ENCODE measurements around the gene TMEM50A. TPM values are rescaled to one million over a fixed set of nuclear protein-coding genes. Genes with fewer than 3 reads are reported as not detected.
A peak's percentile ranks its signal among the peaks of the same experiment; 100 is the strongest.
"Not testable (repeated sequence)": the region's sequence is repeated elsewhere in the genome, so short reads cannot be mapped to it uniquely, and the experiment has no call there.

Gene TMEM50A
- 100 to 1,000 TPM in 1 of 2 experiments, 10 to 100 TPM in 1; 98.0 to 120 TPM for total RNA-seq

GRCh38 chr1:25338188-25338981 lies at the start of gene TMEM50A:
Gene TMEM50A (plus strand): TSS chr1:25338334. CDS start chr1:25340487, 2,153 bp downstream.
- DNase-seq (peak; percentile 93), ATAC-seq (peak; percentile 76)
- Mint-ChIP-seq H3K4me1 (peaks cover 31% of the 10 kb centered on the region), H3K27me3 (no peaks in the 10 kb centered on the region), H3K36me3 (ENCODE audit: low read depth) (peaks cover 8% of the 10 kb centered on the region), H3K27ac (peak within 1 kb of the TSS; percentile 93), H3K4me3 (peak within 1 kb of the TSS; percentile 94), H3K9me3 (ENCODE audit: low read depth) (no peaks in the 10 kb centered on the region)
- ChIA-PET CTCF (interaction anchor here (0.9 kb wide), 1 partner anchor 99 kb away, joined by 3 read pairs; no protein-coding TSS in a partner anchor), POLR2A (no interaction called here)
- intact Hi-C loops (cut with DNase I, micrococcal nuclease) = loop anchor here (2.0 to 10.0 kb wide), 7 partner anchors 92 to 694 kb away; partner anchors contain the start of genes CLIC4 (in 1 of the 2), MACO1 (in 1 of the 2), MTFR1L (in 1 of the 2) and RSRP1 (in 1 of the 2)

GRCh38 chr1:25288573-25289101 lies 49.5 kb upstream of the TMEM50A start:
- H3K4me1 Mint-ChIP-seq; POLR2A ChIA-PET; H3K27me3 Mint-ChIP-seq; H3K36me3 Mint-ChIP-seq (ENCODE audit: low read depth); H3K4me3 Mint-ChIP-seq; ATAC-seq; DNase-seq; H3K9me3 Mint-ChIP-seq (ENCODE audit: low read depth); CTCF ChIA-PET; H3K27ac Mint-ChIP-seq: not testable (repeated sequence)
- intact Hi-C loops (cut with DNase I, micrococcal nuclease) = loop anchor here in 1 of 2 experiments (10.0 kb wide), 1 partner anchor 116 kb away; no protein-coding TSS in a partner anchor

- H3K4me3 Mint-ChIP-seq; H3K27me3 Mint-ChIP-seq; H3K9me3 Mint-ChIP-seq (ENCODE audit: low read depth); H3K4me1 Mint-ChIP-seq; POLR2A ChIA-PET; H3K27ac Mint-ChIP-seq; CTCF ChIA-PET; intact Hi-C loops (cut with DNase I, micrococcal nuclease); H3K36me3 Mint-ChIP-seq (ENCODE audit: low read depth): not testable (repeated sequence)
- DNase-seq (peak; percentile 10), ATAC-seq (peak; percentile 90)
These were observed 48.1 kb upstream of the TMEM50A start for GRCh38 chr1:25290043-25290442.

GRCh38 chr1:25293426-25293825 lies 44.7 kb upstream of the TMEM50A start:
- H3K27me3 Mint-ChIP-seq; H3K27ac Mint-ChIP-seq; POLR2A ChIA-PET; H3K4me1 Mint-ChIP-seq; H3K36me3 Mint-ChIP-seq (ENCODE audit: low read depth); intact Hi-C loops (cut with DNase I, micrococcal nuclease); DNase-seq; H3K9me3 Mint-ChIP-seq (ENCODE audit: low read depth); ATAC-seq; H3K4me3 Mint-ChIP-seq: not testable (repeated sequence)
- CTCF ChIA-PET = interaction anchor here (0.6 kb wide), 1 partner anchor 110 kb away, joined by 3 read pairs; no protein-coding TSS in a partner anchor

- intact Hi-C loops (cut with DNase I, micrococcal nuclease); DNase-seq; POLR2A ChIA-PET; H3K36me3 Mint-ChIP-seq (ENCODE audit: low read depth); H3K27me3 Mint-ChIP-seq; CTCF ChIA-PET; H3K4me1 Mint-ChIP-seq; H3K27ac Mint-ChIP-seq; ATAC-seq; H3K4me3 Mint-ChIP-seq; H3K9me3 Mint-ChIP-seq (ENCODE audit: low read depth): not testable (repeated sequence)
These were observed 43.0 kb upstream of the TMEM50A start for GRCh38 chr1:25294889-25295826.

GRCh38 chr1:25296501-25296900 lies 41.6 kb upstream of the TMEM50A start:
- DNase-seq, POLR2A ChIA-PET: not testable (repeated sequence)

GRCh38 chr1:25300729-25301128 lies 37.4 kb upstream of the TMEM50A start:
- DNase-seq; H3K4me3 Mint-ChIP-seq; intact Hi-C loops (cut with DNase I, micrococcal nuclease); ATAC-seq; H3K9me3 Mint-ChIP-seq (ENCODE audit: low read depth); H3K27ac Mint-ChIP-seq; H3K36me3 Mint-ChIP-seq (ENCODE audit: low read depth); H3K27me3 Mint-ChIP-seq; H3K4me1 Mint-ChIP-seq; POLR2A ChIA-PET; CTCF ChIA-PET: not testable (repeated sequence)

More at GRCh38 chr1:25296501-25296900, 41.6 kb upstream of the TMEM50A start:
- H3K4me3 Mint-ChIP-seq; H3K27ac Mint-ChIP-seq; H3K36me3 Mint-ChIP-seq (ENCODE audit: low read depth); H3K9me3 Mint-ChIP-seq (ENCODE audit: low read depth); CTCF ChIA-PET; H3K4me1 Mint-ChIP-seq; intact Hi-C loops (cut with DNase I, micrococcal nuclease); H3K27me3 Mint-ChIP-seq; ATAC-seq: not testable (repeated sequence)

- intact Hi-C loops (cut with DNase I, micrococcal nuclease); H3K4me3 Mint-ChIP-seq; H3K9me3 Mint-ChIP-seq (ENCODE audit: low read depth); POLR2A ChIA-PET; ATAC-seq; H3K27me3 Mint-ChIP-seq; DNase-seq; H3K4me1 Mint-ChIP-seq; H3K36me3 Mint-ChIP-seq (ENCODE audit: low read depth); CTCF ChIA-PET; H3K27ac Mint-ChIP-seq: not testable (repeated sequence)
These were observed 35.8 kb upstream of the TMEM50A start for GRCh38 chr1:25302330-25302729.

GRCh38 chr1:25304936-25305335 lies 33.2 kb upstream of the TMEM50A start:
- H3K4me3 Mint-ChIP-seq; CTCF ChIA-PET; DNase-seq; H3K4me1 Mint-ChIP-seq; H3K9me3 Mint-ChIP-seq (ENCODE audit: low read depth); H3K27ac Mint-ChIP-seq; H3K36me3 Mint-ChIP-seq (ENCODE audit: low read depth); ATAC-seq; intact Hi-C loops (cut with DNase I, micrococcal nuclease); H3K27me3 Mint-ChIP-seq: not testable (repeated sequence)
- POLR2A ChIA-PET = interaction anchor here (0.7 kb wide), 1 partner anchor 136 kb away, joined by 3 read pairs; no protein-coding TSS in a partner anchor

- intact Hi-C loops (cut with DNase I, micrococcal nuclease); CTCF ChIA-PET: not testable (repeated sequence)
These were observed 30.0 kb upstream of the TMEM50A start for GRCh38 chr1:25308168-25308567.

GRCh38 chr1:25309085-25309484 lies 29.0 kb upstream of the TMEM50A start:
- H3K9me3 Mint-ChIP-seq (ENCODE audit: low read depth); DNase-seq; H3K27ac Mint-ChIP-seq; CTCF ChIA-PET; POLR2A ChIA-PET; intact Hi-C loops (cut with DNase I, micrococcal nuclease); H3K27me3 Mint-ChIP-seq; H3K4me3 Mint-ChIP-seq; H3K4me1 Mint-ChIP-seq; ATAC-seq: not testable (repeated sequence)
- H3K36me3 Mint-ChIP-seq (ENCODE audit: low read depth) = peaks cover 15% of the 10 kb centered on the region

More at GRCh38 chr1:25308168-25308567, 30.0 kb upstream of the TMEM50A start:
- POLR2A ChIA-PET; H3K27me3 Mint-ChIP-seq; DNase-seq; H3K9me3 Mint-ChIP-seq (ENCODE audit: low read depth); H3K4me3 Mint-ChIP-seq; H3K27ac Mint-ChIP-seq; H3K4me1 Mint-ChIP-seq; H3K36me3 Mint-ChIP-seq (ENCODE audit: low read depth); ATAC-seq: not testable (repeated sequence)
